Measurements from ENCODE around the gene FAM180B.

- TF ChIP-seq PKNOX1 (IDR thresholded peaks at IDR 0.05) (no peak), FOXK2 (IDR thresholded peaks at IDR 0.05) (no peak), ELF4 (IDR thresholded peaks at IDR 0.05) (no peak), ZNF384 (IDR thresholded peaks at IDR 0.05) (no peak), SUZ12 (IDR thresholded peaks at IDR 0.05) (no peak), NFRKB (IDR thresholded peaks at IDR 0.05) (no peak), ARNT (IDR thresholded peaks at IDR 0.05) (no peak), TARDBP (IDR thresholded peaks at IDR 0.05) (no peak), SP1 (IDR thresholded peaks at IDR 0.05) (no peak)
These were observed 7.0 kb downstream of the FAM180B start for GRCh38 chr11:47593492-47593933.

All from HEK293T (cell line).